CD14-positive monocyte (primary cell): ENCODE measurements around the gene GPATCH2. TPM values are rescaled to one million over a fixed set of nuclear protein-coding genes. Genes with fewer than 3 reads are reported as not detected.

ENCODE experiments used
- DNase-seq, 3 donors: peaks; one replicate each; pipeline ENCODE4 v3.0.0-alpha.2; 2011 to 2022
- H2AFZ ChIP-seq: 2 replicates; pipeline ENCODE4 v1.6.0; 2012; ENCODE audit warnings: mild to moderate bottlenecking, low read depth, low read length, inconsistent platforms; ENCODE audit not compliant: insufficient read depth, poor library complexity, severe bottlenecking
- H3K27ac ChIP-seq, 2 donors: 1 replicate in 1 of 2; 2 replicates in 1 of 2; pipeline ENCODE4 v1.5.1; 2012 to 2013; ENCODE audit warnings: low read length in 2 of 2, control low read depth in 1 of 2, inconsistent platforms in 1 of 2, low read depth in 1 of 2, mild to moderate bottlenecking in 1 of 2
- H3K27me3 ChIP-seq, 2 donors: one replicate each; pipeline versions ENCODE4 v1.6.0 to v1.6.1; 2011 to 2013; ENCODE audit warnings: low read length in 2 of 2; ENCODE audit not compliant: control insufficient read depth in 2 of 2, insufficient read depth in 2 of 2
- H3K36me3 ChIP-seq, 2 donors: replicated peaks in 1 of 2; 1 replicate in 1 of 2; 2 replicates in 1 of 2; pipeline versions ENCODE4 v1.5.1 to v1.6.1; 2012 to 2013; ENCODE audit warnings: low read length in 2 of 2, control low read depth in 1 of 2, inconsistent platforms in 1 of 2, mild to moderate bottlenecking in 1 of 2; ENCODE audit not compliant: insufficient read depth in 2 of 2, control insufficient read depth in 1 of 2
- H3K4me1 ChIP-seq, 2 donors: 1 replicate in 1 of 2; 2 replicates in 1 of 2; pipeline versions ENCODE4 v1.5.1 to v1.6.1; 2012 to 2013; ENCODE audit warnings: low read length in 2 of 2, control low read depth in 1 of 2, inconsistent platforms in 1 of 2, mild to moderate bottlenecking in 1 of 2, moderate library complexity in 1 of 2; ENCODE audit not compliant: insufficient read depth in 2 of 2, control insufficient read depth in 1 of 2
- H3K4me2 ChIP-seq: replicated peaks from 2 replicates; pipeline ENCODE3; 2012; ENCODE audit warnings: low read length, moderate library complexity, mild to moderate bottlenecking; ENCODE audit not compliant: poor library complexity, severe bottlenecking; ENCODE audit errors: extremely low read depth
- H3K4me3 ChIP-seq, 3 experiments: fragments of 200-600 bp in 1 of 3; sonication (generic) in 1 of 3; replicated peaks in 1 of 3; 1 replicate in 2 of 3; 2 replicates in 1 of 3; pipeline ENCODE4 v1.5.1; 2011 to 2013; ENCODE audit warnings: low read length in 3 of 3, mild to moderate bottlenecking in 3 of 3, control low read depth in 2 of 3, low read depth in 2 of 3, inconsistent platforms in 1 of 3, moderate library complexity in 1 of 3
- H3K79me2 ChIP-seq: 2 replicates; pipeline ENCODE4 v1.6.0; 2012; ENCODE audit warnings: mild to moderate bottlenecking, control low read depth, inconsistent platforms, low read length, moderate library complexity; ENCODE audit not compliant: insufficient read depth
- H3K9ac ChIP-seq: 2 replicates; pipeline ENCODE4 v1.6.0; 2017; ENCODE audit warnings: low read length, mild to moderate bottlenecking; ENCODE audit not compliant: insufficient read depth, poor library complexity, severe bottlenecking
- H3K9me3 ChIP-seq, 2 donors: replicated peaks in 1 of 2; 1 replicate in 1 of 2; 2 replicates in 1 of 2; pipeline versions ENCODE4 v1.5.1 to v1.6.1; 2012 to 2013; ENCODE audit warnings: low read length in 2 of 2, control low read depth in 1 of 2; ENCODE audit not compliant: control insufficient read depth in 1 of 2, insufficient read depth in 1 of 2
- H4K20me1 ChIP-seq: 2 replicates; pipeline ENCODE4 v1.6.0; 2012; ENCODE audit warnings: mild to moderate bottlenecking, low read length, control low read depth, moderate library complexity; ENCODE audit not compliant: insufficient read depth
- H3K27ac Mint-ChIP-seq, 7 donors: one replicate each; pipeline ENCODE4 v1.8.0; 2020; ENCODE audit warnings: mild to moderate bottlenecking in 7 of 7, mixed read lengths in 7 of 7, moderate library complexity in 6 of 7, inconsistent platforms in 2 of 7
- H3K27me3 Mint-ChIP-seq, 3 donors: one replicate each; pipeline ENCODE4 v1.8.0; 2021 to 2022; ENCODE audit warnings: low read depth in 3 of 3, mild to moderate bottlenecking in 3 of 3, mixed read lengths in 3 of 3, moderate library complexity in 3 of 3, inconsistent platforms in 1 of 3
- H3K36me3 Mint-ChIP-seq, 2 donors: one replicate each; pipeline ENCODE4 v1.8.0; 2020; ENCODE audit warnings: mixed read lengths in 2 of 2, inconsistent platforms in 1 of 2, mild to moderate bottlenecking in 1 of 2
- H3K4me1 Mint-ChIP-seq: one replicate; pipeline ENCODE4 v1.8.0; 2020; ENCODE audit warnings: mild to moderate bottlenecking, mixed read lengths
- H3K4me3 Mint-ChIP-seq, 2 donors: one replicate each; pipeline ENCODE4 v1.8.0; 2020; ENCODE audit warnings: mild to moderate bottlenecking in 2 of 2, mixed read lengths in 2 of 2, moderate library complexity in 1 of 2
- H3K9me3 Mint-ChIP-seq, 7 donors: one replicate each; pipeline ENCODE4 v1.8.0; 2020 to 2022; ENCODE audit warnings: mixed read lengths in 7 of 7, mild to moderate bottlenecking in 6 of 7, moderate library complexity in 6 of 7, inconsistent platforms in 2 of 7
- WGBS: methylation state at CpG from one replicate; pipeline ENCODE4 v1.1.5; 2013; ENCODE audit warnings: missing lambda C conversion rate; ENCODE audit not compliant: insufficient coverage; 5-methylcytosine and 5-hydroxymethylcytosine counted together
- intact Hi-C, 2 donors: fragments of 100-400 bp; cut with micrococcal nuclease; formaldehyde crosslinking; loops; one replicate each; pipeline versions ENCODE4 v1.15.0 to v1.15.1; 2023
- polyA plus RNA-seq, 3 donors: library from polyadenylated mRNA; depleted of rRNA in 1 of 3; unstranded in 2 of 3; stranded (reverse) in 1 of 3; fragments of 300-500 nt in 2 of 3; fragments of >200 nt in 1 of 3; fragmentation: Illumina TruSeq in 2 of 3; gene quantifications; 1 replicate in 2 of 3; 2 replicates in 1 of 3; pipeline ENCODE4 v1.2.3, GENCODE V29; 2012 to 2021
- TF ChIP-seq, protein P1 (sequence below): fragments of 200-600 bp; IDR thresholded peaks from one replicate; pipeline ENCODE4 v1.8.0; 2022; ENCODE audit warnings: antibody characterized with exemption, mild to moderate bottlenecking

GPATCH2 gene
- polyA plus RNA-seq, 3 donors: 1.8 to 3.4 (median 1.9) TPM

- Mint-ChIP-seq H3K4me1 (no peaks in the 10 kb centered on the region), H3K4me3 (no peak overlapping the region), H3K9me3 (peaks cover 0 to 4% (median 0%) of the 10 kb centered on the region in 7 donors), H3K36me3 (no peaks in the 10 kb centered on the region), H3K27me3 (peaks cover 0 to 24% (median 24%) of the 10 kb centered on the region in 3 donors), H3K27ac (no peak overlapping the region)
- WGBS: 61% methylated on average over 3 of the region's 6 CpGs
- peaks cover 0 to 3% of the 10 kb centered on the region in 2 donors for H3K27me3 ChIP-seq
- H4K20me1 ChIP-seq: no peaks in the 10 kb centered on the region
- H2AFZ ChIP-seq: no peak overlapping the region
- no peaks in the 10 kb centered on the region for H3K4me1 ChIP-seq
- H3K79me2 ChIP-seq: no peaks in the 10 kb centered on the region
- H3K4me2 ChIP-seq: no peak overlapping the region
- H3K4me3 ChIP-seq: no peak overlapping the region
- H3K36me3 ChIP-seq: no peaks in the 10 kb centered on the region
- no peak for DNase-seq
- intact Hi-C loops: no loop called here
- TF ChIP-seq, protein P1, sequence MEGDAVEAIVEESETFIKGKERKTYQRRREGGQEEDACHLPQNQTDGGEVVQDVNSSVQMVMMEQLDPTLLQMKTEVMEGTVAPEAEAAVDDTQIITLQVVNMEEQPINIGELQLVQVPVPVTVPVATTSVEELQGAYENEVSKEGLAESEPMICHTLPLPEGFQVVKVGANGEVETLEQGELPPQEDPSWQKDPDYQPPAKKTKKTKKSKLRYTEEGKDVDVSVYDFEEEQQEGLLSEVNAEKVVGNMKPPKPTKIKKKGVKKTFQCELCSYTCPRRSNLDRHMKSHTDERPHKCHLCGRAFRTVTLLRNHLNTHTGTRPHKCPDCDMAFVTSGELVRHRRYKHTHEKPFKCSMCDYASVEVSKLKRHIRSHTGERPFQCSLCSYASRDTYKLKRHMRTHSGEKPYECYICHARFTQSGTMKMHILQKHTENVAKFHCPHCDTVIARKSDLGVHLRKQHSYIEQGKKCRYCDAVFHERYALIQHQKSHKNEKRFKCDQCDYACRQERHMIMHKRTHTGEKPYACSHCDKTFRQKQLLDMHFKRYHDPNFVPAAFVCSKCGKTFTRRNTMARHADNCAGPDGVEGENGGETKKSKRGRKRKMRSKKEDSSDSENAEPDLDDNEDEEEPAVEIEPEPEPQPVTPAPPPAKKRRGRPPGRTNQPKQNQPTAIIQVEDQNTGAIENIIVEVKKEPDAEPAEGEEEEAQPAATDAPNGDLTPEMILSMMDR: no peak
- no peak overlapping the region for H3K27ac ChIP-seq
- H3K9ac ChIP-seq: no peak overlapping the region
- H3K9me3 ChIP-seq: no peaks in the 10 kb centered on the region
Measured at GRCh38 chr1:217642455-217642854, 11.6 kb upstream of the GPATCH2 start.

DNA sequence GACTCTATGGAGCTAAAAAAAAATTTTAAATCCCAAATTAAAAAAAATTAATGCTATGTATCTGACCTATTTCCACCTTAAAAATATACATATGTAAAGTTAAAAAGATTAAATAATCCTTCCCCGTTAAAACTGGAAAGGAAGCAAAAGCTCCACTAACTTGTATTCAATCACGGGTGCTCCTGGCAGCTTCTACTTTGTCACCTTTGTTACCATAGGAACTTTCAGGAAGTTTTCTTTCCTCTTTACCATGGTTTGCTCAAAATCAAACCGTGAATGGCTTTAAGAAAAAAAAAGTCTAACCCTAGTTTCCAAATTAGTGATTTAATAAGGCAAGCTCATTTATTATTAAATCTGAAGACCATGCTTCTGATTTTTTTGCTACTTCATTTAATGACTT is 3.5 kb downstream of the GPATCH2 start:
- H3K36me3 Mint-ChIP-seq: peaks cover 3% of the 10 kb centered on the region in 2 donors

More for the DNA sequence above, 3.5 kb downstream of the GPATCH2 start:
- Mint-ChIP-seq H3K27me3 (no peaks in the 10 kb centered on the region), H3K4me3 (no peak overlapping the region), H3K9me3 (peaks cover 0 to 2% (median 0%) of the 10 kb centered on the region in 7 donors), H3K4me1 (peaks cover 27% of the 10 kb centered on the region), H3K27ac (no peak overlapping the region)
- Histone ChIP-seq H3K9ac (no peak overlapping the region), H3K4me3 (no peak overlapping the region), H3K9me3 (no peaks in the 10 kb centered on the region), H3K79me2 (peaks cover 43% of the 10 kb centered on the region), H3K4me1 (peaks cover 11 to 16% of the 10 kb centered on the region in 2 donors), H3K4me2 (no peak overlapping the region), H4K20me1 (peaks cover 7% of the 10 kb centered on the region), H3K27ac (no peak overlapping the region), H3K27me3 (no peaks in the 10 kb centered on the region), H2AFZ (no peak overlapping the region), H3K36me3 (no peaks in the 10 kb centered on the region)
- intact Hi-C loops: no loop called here
- no peak for DNase-seq
- WGBS: no CpG with 5 or more reads among the region's 3 CpGs
- TF ChIP-seq, protein P1: no peak
